SKM-1 (cell line): ENCODE measurements around the gene PLCB4.

ENCODE experiments used
- DNase-seq: peaks from one replicate; lab custom pipeline; 2025; ENCODE audit not compliant: unreplicated experiment; lab: John Stamatoyannopoulos, UW

PLCB4 gene

DNA sequence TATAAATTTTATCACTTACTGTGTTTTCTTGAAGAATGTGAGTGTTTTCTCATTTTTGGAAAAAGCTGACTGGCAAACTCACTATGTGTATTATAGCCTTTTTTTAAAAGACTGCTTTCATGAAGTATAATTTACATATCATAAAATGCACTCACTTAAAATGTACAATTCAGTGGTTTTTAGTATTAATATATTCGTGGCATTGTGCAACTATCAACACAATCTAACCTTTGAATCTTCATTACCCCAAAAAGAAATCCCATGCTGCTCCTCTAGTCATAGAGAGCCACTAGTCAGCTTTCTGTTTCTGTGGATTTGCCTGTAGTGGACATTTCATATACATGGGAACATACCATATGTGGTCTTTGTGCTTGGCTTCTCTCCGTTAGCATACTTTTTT, 143.8 kb downstream of the PLCB4 start:
- DNase-seq, result no peak

DNA sequence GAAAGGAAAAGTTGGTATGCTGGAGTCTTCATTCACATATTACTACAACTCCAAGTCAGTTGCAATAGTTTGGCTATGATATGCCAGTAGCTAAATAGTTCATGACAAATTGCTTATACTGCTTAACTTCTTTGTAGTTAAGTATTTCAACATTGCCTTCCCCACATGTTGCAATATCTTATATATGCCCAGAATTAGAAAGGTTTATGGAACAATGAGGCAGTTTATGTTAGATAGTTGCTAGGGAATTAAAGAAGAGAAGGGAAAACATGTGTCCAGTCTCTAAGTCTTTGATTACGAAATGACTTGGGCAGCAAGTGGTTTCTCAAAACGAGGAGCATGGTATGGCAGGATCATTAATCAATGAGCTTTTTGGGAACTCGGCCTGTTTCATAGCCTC, 145.8 kb downstream of the PLCB4 start:
- DNase-seq, result no peak

DNA sequence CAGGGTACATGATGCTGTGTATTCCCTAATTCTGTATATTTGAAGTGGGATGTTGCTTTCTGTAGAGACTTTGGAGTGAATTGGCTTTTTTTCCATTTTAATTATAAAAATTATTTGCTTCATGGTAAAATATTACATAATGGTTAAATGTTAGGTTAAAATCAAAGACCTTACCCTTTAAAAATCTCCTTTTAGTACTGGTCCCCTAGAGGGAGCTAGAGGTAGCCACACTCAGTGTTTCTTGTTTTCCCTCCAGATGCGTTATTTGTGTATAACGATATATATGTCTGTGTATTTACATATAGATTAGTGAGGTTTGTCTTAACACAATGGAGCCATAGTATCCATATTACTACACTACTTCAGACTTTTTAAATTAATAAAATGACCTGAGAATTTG, 146.7 kb downstream of the PLCB4 start:
- no peak for DNase-seq

DNA sequence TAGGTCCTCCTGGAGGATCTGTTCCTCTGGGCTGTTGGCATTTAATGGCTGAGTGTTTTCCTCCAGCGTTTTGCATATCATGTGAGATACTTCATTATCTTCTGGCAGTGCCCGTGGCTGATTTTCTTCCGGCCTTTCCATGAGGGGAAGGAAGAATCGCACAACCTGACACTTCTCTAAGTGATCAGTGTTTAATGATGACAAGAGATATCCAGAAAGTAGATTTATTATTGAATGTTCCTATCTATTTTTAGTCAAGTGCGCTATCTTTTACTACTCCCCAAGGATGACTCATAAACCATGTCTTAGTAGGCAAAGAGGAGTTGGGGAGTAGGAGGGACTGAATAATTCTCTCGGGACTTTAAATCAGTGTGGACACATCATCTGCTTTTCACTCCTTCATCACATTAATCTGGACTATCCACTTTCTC, 149.7 kb downstream of the PLCB4 start:
- DNase-seq, result no peak

DNA sequence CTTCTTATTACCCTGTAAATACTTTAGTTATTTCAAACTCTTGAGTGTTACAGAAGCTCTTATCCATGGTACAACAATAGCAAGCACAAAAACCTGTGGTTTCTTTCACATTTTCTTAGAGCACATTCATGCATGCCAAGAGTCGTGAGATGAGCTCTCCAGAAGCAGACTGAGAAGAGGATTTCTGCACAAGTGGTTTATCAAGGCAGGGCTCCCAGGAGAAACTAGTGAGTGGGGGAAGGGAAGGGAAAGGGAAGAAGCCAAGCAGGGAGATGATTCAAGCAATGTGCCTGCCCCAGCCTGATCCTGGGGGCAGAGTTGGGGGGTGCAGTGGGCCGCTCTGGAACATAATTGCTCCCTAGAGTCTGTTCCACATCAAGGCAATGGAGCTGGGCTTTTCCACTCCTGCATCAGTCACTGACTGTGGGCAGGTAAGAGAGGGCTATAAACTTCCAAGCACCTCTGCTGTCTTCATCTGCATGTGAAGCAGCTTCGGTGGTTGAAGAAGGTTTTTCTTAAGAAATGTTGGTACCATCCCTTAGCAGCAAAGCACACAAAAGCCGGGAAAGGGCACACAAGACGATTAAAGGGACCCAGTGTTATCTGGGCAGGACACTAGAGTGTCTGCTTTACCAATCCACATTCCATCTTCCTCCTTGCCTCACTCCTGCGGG, 152.1 kb downstream of the PLCB4 start:
- no peak for DNase-seq

DNA sequence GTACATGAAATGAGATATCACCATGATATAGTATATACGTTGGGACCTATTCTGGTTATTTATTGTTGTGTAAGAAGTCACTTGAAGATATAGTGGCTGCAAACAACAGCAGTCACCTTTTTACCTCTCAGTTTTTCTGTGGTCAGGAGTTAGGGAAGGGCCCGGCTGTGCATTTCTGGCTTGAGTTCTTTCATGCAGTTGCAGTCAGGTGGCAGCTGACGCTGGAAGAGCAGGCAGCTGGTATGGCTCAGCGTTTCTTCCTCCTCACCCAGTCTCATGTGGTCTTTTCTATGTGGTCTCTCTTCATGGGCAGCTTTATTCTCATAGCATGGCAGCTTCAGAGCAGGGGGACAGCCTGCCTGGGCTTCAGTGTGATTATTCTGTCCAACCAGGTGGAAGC, 154.4 kb downstream of the PLCB4 start:
- no peak for DNase-seq

DNA sequence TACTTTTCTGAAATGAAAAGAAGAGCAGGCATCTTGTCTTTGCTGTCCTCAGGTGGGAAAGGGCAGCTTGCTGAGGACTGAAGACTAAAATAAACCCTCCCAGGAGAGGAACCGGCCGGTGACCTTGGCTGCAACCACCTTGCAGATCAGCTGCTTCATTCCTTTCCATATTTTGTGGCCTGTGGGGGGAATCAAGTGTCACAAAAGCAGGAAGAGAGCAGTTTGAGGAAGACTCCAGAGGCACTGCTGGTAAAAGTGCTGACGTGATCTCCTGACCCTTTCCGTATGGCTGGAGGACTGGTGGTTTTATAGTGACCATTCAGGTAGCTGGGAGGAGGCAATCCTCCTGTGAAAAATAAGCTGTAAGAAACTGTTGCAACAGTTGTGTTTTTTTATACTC, 157.0 kb downstream of the PLCB4 start:
- no peak for DNase-seq

DNA sequence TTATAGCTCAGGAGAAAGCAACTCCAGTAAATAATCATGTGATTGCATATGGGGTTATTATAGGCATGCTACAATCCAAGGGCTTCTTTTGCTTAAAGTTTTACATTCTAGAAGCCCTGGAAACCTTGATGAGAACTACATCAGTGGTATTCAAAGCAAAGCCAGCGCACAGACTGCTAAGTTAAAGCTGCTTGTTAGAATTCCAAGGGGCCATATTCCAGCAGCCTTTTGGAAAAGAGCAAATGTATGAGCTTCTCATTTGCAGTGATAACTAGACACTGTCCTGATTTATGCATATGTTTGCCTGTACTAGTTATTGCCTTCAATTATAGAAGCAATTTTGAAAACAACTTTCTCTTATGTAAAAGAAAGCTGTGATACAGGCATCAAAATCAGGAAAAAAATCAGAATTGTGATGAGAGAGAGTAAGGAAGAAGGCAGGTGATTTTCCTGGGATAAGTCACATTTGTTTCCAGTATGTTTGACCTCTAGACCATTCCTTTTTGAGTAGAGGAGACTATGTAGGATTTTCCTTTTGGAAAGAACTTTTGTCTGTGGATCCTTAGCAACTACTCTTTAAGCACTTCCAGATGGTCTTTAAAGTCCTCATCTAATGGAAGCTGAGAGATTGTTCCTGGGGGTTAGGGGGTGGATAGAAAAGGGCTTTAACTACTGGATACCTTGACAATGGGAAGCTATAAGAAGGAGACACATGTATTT, 159.2 kb downstream of the PLCB4 start:
- DNase-seq, result no peak

DNA sequence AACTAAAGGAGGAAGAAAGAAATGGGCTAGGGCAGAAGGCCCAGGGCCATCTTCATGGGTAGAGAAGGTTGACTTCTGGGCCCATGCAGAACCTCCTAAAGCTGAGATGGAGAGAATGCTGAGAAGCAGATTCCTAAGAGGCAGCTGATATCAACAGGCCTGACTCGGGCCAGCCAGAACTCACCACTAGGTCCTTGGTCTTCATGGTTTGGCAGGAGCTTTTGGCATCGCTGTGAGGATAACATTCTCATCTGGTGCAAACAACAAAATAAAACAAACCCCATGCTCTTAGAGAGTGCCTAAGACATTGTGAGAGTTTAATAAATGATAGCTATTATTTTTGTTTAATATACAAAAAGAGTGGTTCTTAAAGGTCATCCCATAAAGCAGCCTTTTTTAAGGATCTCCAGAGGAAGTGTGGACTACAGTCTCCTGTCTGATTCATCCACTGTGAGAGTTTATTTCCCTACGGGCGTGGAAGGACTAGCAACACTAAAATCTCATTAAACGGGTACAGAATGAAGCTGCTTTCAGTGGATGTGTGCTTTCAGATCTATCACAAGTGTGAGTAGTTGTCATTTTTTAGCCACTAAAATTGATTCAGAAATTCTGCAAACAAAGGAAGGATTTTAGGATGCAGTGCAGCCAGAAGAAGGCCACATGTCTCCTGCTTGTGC, 160.0 kb downstream of the PLCB4 start:
- no peak for DNase-seq

DNA sequence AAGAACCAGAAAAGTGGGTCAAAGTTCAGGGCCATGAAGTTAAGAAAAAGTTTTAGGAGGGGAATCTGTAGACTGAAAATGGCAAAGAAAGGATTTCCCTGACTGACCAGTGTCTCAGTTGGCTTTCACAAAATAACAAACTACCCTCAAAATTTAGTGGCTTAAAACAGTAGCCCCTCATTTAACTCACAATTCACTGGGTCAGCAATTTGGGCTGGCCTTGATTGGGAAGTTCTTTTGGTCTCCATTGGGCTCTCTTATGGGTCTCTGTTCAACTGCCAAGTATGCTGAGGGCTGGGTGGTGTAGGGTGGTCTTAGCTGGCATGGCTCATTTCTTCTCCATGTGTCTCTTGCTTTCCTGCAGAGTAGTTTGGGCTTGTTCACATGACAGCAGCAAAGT, 161.5 kb downstream of the PLCB4 start:
- no peak for DNase-seq

DNA sequence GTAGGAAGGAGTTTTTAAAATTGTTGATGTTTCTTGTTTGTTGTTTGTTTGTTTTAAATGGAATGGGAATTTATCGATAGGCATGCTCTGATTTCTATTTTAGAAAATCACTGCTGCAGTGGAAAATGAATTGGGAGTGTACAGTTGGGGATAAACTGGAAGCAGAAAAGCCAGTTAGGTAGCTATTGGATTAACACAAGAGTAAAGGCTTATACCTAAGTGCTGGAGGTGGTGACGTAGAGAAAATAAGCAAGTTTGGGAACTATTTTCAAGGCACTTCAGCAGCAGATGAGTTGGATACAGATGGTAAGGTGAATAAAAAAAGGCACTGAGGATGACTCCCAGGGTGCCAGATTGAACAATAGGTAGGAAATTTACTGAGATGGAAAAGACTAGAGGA, 164.9 kb downstream of the PLCB4 start:
- DNase-seq, result no peak

DNA sequence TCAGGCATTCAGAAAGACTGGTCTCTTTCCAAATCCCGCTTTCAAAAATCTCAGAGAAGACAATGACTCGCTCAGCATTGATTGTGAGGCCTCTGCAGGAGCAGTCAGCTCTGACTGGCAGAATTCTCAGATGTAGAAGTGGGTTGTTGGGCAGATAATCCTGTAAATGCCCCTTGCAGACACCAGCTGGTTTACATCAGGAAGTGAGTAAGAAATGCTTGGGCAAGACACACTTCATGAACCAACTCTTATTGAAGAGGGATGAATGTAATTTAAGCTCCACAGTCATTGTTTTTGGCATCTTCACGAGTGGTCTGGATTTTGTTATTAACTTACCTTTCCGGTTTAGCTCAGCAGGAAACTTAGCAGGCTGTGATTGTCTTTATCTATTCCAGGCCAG, 166.6 kb downstream of the PLCB4 start:
- no peak for DNase-seq

DNA sequence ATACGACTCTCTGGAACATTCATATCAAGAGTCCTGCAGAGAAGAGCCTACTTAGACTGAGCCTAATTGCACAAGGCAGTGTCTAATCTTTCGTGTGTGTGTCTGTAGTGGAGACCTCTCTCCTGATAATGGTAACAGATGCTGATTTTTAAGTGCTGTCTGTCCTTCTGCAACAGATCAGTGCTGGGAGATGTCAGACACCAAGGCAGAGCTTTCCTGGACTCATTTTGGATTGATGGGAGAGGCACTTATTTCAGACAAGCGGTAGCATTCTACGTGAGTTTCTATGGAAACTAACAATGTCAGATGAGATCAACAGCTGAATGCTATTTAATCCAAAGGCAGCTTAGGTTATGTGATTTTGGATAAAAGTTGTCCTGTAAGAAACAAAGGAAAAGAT, 167.6 kb downstream of the PLCB4 start:
- no peak for DNase-seq

DNA sequence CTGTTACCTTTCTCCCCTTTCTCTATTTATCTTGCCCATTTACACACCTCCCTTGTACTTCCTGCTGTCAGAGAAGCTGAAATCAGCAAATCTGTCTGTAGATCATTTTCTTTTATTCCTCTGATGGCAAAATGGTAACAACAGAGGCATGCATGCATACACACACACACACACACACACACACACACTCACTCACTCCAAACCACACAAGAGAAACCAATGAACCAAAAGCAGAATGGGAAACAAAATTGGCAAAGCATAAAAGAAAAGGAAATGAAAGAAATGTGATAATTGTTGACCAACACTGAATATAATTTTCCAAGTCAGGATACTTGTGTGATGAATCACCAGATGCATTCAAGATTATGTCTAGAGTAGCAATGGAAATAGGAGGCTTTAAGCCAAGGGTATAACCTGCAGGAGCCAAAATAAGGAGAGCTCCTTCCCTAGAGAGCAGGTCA, 172.4 kb downstream of the PLCB4 start:
- no peak for DNase-seq

DNA sequence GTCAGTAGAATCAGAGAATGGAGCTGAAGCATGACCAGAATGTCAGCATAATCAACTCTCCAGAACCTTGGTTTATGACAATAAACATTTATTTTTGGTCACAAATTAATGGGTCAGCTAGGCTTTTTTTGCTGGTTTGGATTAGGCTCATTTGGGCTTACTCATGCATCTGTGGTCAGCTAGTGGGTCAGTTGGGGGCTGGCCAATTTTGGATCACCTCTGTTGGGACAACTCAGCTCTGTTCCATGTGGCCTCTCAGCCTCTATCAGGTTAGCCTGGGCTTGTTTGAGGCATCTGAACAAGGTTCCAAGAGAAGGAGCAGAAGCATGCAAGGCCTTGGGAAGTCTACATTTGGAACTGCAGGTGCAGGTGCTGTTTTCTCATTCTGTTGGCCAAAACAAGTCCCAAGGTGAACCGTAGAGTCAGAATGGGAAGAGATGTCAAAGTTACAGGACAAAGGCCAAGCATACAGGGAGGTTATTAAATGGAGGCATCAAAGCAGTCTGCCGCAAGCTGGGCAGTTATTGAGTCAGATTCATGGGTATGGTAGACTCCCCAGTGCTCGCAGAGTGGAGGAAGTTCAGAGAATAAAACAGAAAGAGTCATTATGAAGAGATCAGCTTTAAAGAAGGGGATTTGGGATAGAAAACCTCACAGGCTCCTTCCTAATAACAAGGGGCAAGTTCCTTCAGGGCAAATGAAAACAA, 173.0 kb downstream of the PLCB4 start:
- no peak for DNase-seq

DNA sequence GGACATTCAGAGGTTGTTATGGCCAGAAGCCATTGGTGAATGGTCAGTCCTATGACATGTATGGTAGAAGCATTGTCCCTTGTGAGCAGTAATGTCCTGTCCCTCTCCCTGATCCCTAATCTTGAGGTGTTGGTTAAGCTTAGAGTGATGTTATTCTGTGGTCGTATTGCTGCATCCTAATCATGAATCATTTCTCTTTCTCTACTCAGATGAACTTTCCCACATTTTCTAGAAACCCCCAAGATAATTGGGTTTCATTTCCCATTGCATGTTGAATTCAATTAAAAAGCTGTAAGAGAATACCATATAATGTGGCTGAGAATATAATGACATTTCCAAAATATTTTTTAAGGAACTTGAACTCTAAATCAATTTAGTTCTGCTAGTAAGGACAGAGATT, 175.1 kb downstream of the PLCB4 start:
- no peak for DNase-seq

DNA sequence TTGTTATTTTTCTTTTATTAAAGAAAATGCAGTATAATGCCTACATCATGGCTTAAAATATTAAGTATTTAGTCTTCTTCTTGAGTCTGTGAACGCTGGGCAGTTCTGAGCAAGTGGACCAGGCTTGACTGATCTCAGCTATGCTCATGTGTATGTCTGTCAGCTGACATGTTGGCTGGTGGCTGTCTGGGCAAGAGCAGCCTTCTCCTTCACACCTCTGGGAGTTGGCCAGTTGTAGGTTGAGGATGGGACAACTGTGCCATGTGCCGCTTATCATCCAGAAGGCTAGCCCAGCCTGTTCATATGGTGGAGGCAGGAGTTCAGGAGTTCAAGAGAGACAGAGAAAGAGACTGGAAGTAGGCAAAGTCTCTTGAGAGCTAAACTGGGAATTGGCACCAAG, 175.9 kb downstream of the PLCB4 start:
- no peak for DNase-seq

DNA sequence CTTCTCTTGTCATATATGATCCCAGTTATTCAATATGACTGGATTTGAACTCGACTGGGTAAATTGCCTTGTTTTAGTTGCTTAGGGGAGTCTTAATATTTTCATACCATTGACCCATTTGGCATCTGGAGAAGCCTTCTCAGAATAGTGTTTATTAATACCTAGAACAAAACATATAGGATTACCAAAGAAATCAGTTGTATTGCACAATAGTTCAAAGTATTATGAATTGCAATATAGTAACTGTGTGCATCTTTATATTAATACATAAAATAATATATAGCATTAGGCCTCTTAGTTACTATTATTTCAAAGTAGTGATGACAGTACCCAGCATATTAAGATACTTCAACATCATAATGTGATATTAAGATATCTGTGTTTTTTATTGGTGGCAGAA, 177.8 kb downstream of the PLCB4 start:
- no peak for DNase-seq

DNA sequence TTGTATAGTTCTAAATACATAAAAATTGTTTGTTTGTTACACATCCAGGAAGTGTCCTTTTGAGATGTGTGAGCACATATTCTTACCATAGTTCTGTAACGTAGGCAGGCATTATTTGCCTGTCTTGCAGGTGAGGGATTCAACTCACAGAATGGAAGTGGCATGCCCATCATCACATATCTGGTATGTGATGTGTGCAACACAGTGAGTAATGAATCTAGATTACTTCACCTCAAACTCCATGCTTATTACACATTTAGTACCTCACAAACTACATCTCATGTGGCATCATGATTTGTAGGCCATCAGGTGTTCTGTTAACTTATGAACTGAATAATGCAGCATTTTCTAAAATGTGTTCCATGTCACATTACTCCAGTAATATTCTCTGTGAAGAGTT, 181.6 kb downstream of the PLCB4 start:
- DNase-seq, result no peak

DNA sequence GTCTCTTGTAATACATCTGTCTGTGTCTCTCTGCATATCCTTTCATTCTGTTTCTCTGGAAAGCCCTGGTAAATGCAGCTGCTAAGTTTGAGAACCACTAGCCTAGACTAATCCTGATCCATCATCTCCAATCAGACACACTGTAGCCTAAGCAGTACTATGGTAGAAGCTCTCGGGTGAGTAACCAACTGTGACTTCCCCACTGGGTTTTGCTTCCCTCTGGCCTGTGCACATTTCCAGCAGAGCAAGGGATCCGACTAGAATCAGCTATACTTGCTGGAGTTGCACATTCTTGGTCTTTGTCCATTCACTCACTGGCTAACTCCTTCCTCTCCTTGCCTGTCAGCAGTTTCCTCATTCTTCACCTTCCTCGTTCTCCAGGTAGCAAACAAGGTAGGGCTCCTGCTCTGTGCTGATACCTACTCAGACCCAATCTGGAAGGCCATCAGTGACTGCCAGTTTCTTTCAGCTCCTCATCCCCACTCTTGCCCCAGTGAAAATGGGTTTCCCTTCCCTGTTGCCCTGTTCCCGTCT, 184.2 kb downstream of the PLCB4 start:
- DNase-seq, result no peak

DNA sequence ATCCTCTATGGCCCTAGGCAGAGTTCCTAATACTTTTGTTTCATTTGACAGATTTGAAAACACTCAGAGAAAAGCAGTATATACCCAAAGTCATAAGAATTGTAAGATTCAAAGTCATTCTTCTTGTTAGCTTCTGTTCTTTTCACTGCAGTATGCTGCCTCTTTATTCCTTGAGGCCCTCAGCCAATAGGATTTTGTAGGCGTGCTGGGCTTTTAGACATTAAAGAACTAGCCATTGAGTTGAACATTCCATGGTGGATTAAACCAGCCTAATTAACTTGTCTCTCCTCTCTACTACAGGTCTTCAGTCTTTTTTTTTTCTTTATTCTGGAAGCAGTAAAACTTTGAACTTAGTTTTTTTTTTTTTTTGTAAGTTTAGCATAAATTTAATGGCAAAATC, 186.3 kb downstream of the PLCB4 start:
- DNase-seq, result no peak
